SK-N-SH (cell line): ENCODE data around the gene POLR3C.

Experiments used
- NRF1 ChIP-seq: IDR thresholded peaks from 2 replicates; pipeline ENCODE4 v1.6.1; 2012; ENCODE audit warnings: low read depth, mild to moderate bottlenecking, low read length
- TF ChIP-seq, protein P1 (sequence below): fragments of 200-600 bp; sonication (generic); IDR thresholded peaks from 2 replicates; pipeline ENCODE4 v1.6.1; 2017; ENCODE audit warnings: antibody characterized with exemption, mild to moderate bottlenecking, moderate library complexity
- TF ChIP-seq, protein P2 (sequence below): IDR thresholded peaks from 2 replicates; pipeline ENCODE4 v1.6.1; 2012; ENCODE audit warnings: mild to moderate bottlenecking, low read depth, low read length, moderate library complexity

GRCh38 chr1:145823565-145824498, at the start of gene POLR3C, which contains the start of gene RNF115:
- TF ChIP-seq, protein P1, sequence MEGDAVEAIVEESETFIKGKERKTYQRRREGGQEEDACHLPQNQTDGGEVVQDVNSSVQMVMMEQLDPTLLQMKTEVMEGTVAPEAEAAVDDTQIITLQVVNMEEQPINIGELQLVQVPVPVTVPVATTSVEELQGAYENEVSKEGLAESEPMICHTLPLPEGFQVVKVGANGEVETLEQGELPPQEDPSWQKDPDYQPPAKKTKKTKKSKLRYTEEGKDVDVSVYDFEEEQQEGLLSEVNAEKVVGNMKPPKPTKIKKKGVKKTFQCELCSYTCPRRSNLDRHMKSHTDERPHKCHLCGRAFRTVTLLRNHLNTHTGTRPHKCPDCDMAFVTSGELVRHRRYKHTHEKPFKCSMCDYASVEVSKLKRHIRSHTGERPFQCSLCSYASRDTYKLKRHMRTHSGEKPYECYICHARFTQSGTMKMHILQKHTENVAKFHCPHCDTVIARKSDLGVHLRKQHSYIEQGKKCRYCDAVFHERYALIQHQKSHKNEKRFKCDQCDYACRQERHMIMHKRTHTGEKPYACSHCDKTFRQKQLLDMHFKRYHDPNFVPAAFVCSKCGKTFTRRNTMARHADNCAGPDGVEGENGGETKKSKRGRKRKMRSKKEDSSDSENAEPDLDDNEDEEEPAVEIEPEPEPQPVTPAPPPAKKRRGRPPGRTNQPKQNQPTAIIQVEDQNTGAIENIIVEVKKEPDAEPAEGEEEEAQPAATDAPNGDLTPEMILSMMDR: no peak
- TF ChIP-seq, protein P2, sequence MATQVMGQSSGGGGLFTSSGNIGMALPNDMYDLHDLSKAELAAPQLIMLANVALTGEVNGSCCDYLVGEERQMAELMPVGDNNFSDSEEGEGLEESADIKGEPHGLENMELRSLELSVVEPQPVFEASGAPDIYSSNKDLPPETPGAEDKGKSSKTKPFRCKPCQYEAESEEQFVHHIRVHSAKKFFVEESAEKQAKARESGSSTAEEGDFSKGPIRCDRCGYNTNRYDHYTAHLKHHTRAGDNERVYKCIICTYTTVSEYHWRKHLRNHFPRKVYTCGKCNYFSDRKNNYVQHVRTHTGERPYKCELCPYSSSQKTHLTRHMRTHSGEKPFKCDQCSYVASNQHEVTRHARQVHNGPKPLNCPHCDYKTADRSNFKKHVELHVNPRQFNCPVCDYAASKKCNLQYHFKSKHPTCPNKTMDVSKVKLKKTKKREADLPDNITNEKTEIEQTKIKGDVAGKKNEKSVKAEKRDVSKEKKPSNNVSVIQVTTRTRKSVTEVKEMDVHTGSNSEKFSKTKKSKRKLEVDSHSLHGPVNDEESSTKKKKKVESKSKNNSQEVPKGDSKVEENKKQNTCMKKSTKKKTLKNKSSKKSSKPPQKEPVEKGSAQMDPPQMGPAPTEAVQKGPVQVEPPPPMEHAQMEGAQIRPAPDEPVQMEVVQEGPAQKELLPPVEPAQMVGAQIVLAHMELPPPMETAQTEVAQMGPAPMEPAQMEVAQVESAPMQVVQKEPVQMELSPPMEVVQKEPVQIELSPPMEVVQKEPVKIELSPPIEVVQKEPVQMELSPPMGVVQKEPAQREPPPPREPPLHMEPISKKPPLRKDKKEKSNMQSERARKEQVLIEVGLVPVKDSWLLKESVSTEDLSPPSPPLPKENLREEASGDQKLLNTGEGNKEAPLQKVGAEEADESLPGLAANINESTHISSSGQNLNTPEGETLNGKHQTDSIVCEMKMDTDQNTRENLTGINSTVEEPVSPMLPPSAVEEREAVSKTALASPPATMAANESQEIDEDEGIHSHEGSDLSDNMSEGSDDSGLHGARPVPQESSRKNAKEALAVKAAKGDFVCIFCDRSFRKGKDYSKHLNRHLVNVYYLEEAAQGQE: peak; percentile 46; the same call in 1 of the 2 replicates
- 0 out of 2 replicates have a peak, but pooled peaks have one; percentile 23 for TF ChIP-seq NRF1
